GM12891 (cell line): ENCODE data around the gene AKAP7. TPM values are rescaled to one million over a fixed set of nuclear protein-coding genes. Genes with fewer than 3 reads are reported as not detected.
A peak's percentile ranks its signal among the peaks of the same experiment; 100 is the strongest.
"Not testable (repeated sequence)": the region's sequence is repeated elsewhere in the genome, so short reads cannot be mapped to it uniquely, and the experiment has no call there.

Experiments used
- DNase-seq: peaks from one replicate; pipeline ENCODE4 v3.0.0; 2011; ENCODE audit warnings: low spot score; ENCODE audit not compliant: insufficient read length
- FAIRE-seq: peaks from 2 replicates; lab custom pipeline; 2011; peaks lifted over from hg19 to GRCh38; lab: Jason Lieb, UNC
- PAX5 ChIP-seq: IDR thresholded peaks from 2 replicates; pipeline ENCODE4 v1.6.1; 2011; ENCODE audit warnings: low read length, moderate library complexity, mild to moderate bottlenecking; ENCODE audit not compliant: insufficient read depth, severe bottlenecking
- POLR2A ChIP-seq: IDR thresholded peaks from 2 replicates; pipeline ENCODE4 v1.6.1; 2011; ENCODE audit warnings: low read depth, low read length, control low read depth
- POLR2AphosphoS5 ChIP-seq: IDR thresholded peaks from 2 replicates; pipeline ENCODE4 v1.6.1; 2011; ENCODE audit warnings: low read depth, low read length, control low read depth
- POU2F2 ChIP-seq: IDR thresholded peaks from 2 replicates; pipeline ENCODE4 v1.6.1; 2011; ENCODE audit warnings: low read depth, mild to moderate bottlenecking, control low read depth, low read length, moderate library complexity
- SPI1 ChIP-seq: IDR thresholded peaks from 2 replicates; pipeline ENCODE4 v1.6.1; 2011; ENCODE audit warnings: low read depth, low read length, control low read depth
- TAF1 ChIP-seq: IDR thresholded peaks from 2 replicates; pipeline ENCODE4 v1.6.1; 2011; ENCODE audit warnings: low read depth, low read length, control low read depth
- polyA plus RNA-seq: library from polyadenylated mRNA; unstranded; fragments of >200 nt; gene quantifications from one replicate; pipeline ENCODE4 v1.2.1, GENCODE V29; 2012; ENCODE audit warnings: low read depth, missing spikeins, inconsistent platforms; ENCODE audit not compliant: missing spikeins

Gene AKAP7
- polyA plus RNA-seq: 0.40 TPM

DNA sequence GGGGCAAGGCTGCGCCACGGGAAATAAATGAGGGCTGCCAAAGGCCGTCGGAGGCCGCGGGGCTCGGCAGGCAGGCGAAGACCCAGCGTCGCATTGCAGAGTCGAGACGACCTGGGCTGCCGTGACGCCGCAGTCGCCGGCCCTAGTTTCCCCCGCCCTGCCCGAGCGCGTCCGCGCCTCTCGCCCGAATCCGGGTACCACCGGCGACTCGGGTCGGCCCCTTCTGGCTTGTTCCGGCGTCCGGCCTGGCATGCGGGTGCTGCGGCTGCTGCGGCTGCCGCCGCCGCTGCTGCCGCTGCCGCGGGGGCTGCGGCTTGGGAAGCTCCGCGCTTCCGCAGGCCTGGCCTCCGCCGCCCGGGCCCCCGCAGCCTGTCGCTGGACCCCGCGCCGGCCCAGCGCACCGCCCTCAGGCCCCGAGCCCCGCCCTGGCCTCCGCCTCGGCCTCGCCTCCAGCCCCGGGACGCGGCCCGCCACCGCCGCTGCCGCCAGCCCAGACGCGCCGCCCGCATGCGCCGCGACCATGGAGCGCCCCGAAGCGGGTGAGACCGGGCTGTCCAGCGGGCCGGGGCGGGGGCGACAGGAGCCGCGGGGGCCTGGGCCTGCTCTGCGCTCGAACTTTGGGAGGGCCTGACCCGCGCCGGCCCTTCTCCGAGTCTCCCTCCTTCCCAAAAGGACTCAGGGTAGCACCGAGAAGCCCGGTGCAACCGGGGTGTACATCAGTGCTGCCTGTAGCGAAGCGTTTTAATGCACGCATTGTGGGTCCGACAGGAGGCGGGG lies at the start of gene AKAP7:
Gene AKAP7 (plus strand): TSS at position 224 of the 777 bp plus-strand sequence. CDS start 297 bp downstream, at position 521.
- TF ChIP-seq POLR2A: no peak
- DNase-seq (peak; percentile 55), FAIRE-seq (peak; percentile 31)

GRCh38 chr6:131090339-131090738 lies 44.9 kb upstream of the AKAP7 start:
- not testable (repeated sequence) for DNase-seq, FAIRE-seq
- peak; percentile 68 for TF ChIP-seq SPI1

- not testable (repeated sequence) for FAIRE-seq, DNase-seq
Observed at GRCh38 chr6:131091944-131092343, 43.3 kb upstream of the AKAP7 start.

DNA sequence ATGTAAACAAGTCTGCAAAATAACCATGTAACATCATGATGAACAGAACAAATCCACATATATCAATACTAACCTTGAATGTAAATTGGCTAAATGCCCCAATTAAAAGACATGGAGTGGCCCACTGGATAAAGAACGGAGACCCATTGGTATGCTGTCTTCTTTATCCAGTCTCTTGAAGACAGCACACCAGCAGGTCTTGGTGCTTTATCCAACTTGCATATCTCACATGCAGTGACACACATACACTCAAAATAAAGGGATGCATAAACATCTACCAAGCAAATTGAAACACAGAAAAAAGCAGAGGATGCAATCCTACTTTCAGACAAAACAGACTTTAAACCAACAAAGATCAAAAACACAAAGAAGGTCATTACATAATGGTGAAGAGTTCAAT lies 41.9 kb upstream of the AKAP7 start:
- TF ChIP-seq SPI1 (no peak), PAX5 (no peak), POU2F2 (no peak), POLR2AphosphoS5 (no peak), POLR2A (no peak), TAF1 (no peak)
- FAIRE-seq (no peak), DNase-seq (no peak)

DNA sequence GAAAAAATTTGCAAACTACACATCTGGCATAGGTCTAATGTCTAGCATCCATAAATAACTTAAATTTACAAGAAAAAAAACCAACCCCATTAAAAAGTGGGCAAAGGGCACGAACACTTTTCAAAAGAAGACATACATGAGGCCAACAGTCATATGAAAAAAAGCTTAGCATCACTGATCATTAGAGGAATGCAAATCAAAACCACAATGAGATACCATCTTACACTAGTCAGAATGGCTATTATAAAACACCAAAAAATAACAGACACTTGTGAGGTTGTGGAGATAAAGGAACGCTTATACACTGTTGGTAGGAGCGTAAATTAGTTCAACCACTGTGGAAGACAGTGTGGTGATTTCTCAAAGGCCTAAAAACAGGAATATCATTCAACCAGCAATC lies 38.5 kb upstream of the AKAP7 start:
- DNase-seq (no peak), FAIRE-seq (no peak)
- TF ChIP-seq PAX5 (no peak), POLR2A (no peak), SPI1 (no peak), TAF1 (no peak), POU2F2 (no peak), POLR2AphosphoS5 (no peak)

- FAIRE-seq (no peak), DNase-seq (no peak)
- TF ChIP-seq PAX5: no peak
- no peak for TF ChIP-seq POLR2AphosphoS5
- no peak for TF ChIP-seq POU2F2
- TF ChIP-seq POLR2A: no peak
- no peak for TF ChIP-seq TAF1
- no peak for TF ChIP-seq SPI1
Observed at GRCh38 chr6:131101911-131102680, 33.2 kb upstream of the AKAP7 start.

DNA sequence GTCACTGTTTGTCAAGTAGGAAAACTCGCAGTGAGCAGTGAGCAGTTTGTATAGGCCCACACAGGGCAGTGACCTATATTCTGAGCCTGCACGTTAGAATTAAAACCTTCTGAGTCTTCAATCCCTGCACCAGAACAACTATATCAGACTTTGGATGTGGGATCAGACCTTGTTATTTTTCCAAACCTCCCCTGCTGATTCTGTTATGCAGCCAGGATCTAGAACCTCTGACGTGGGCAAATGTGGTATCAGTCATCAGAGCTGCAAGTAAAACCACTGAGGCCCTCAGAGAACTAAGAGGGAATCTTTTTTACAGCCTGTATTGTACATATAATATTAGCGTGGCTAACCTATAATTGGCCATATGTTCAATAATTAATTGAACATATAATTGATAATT lies 32.0 kb upstream of the AKAP7 start:
- DNase-seq: no peak
- no peak for FAIRE-seq
- TF ChIP-seq POU2F2: no peak
- TF ChIP-seq POLR2AphosphoS5: no peak
- TF ChIP-seq PAX5: no peak

DNA sequence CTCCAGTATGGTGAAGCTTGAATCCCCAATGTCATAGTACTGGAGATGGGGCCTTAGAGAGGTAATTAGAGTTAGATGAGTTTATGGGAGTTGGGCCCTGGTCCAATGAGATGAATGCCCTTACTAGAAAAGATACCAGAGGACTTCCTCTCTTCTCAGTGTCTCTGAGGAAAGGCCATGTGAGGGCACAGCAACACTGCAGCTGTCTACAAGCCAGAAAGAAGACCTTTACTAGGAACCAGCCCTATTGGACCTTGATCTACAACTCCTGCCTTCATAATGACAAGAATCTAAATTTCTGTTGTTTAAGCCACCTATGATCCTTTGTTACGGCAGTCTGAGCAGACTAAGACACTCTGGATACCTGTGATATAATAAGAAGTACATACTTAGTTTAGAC lies 31.4 kb upstream of the AKAP7 start:
- no peak for FAIRE-seq
- TF ChIP-seq SPI1 (no peak), POLR2A (no peak), POU2F2 (no peak), POLR2AphosphoS5 (no peak), PAX5 (no peak), TAF1 (no peak)
- DNase-seq: no peak

DNA sequence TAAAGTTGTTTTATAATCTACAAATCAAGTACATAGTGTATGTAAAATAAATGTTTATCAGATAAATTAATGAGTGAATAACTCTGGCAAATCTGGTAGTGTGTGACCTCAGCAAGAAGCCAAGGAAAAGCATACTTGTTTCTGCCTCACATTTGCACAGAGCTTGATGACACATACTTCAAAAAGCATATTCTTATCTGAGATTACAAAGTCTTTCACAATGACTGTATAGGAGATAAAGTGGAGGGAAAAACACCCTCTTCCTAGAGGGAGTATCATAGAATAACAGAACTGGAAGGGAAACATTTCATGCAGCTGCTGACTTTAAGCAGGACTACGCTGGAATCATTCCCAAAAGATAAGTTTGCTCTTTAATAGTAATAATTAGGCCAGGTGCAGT lies 28.1 kb upstream of the AKAP7 start:
- no peak for FAIRE-seq
- no peak for DNase-seq
- no peak for TF ChIP-seq POLR2AphosphoS5
- TF ChIP-seq POLR2A: no peak
- no peak for TF ChIP-seq PAX5
- no peak for TF ChIP-seq POU2F2
- TF ChIP-seq SPI1: no peak
- no peak for TF ChIP-seq TAF1

DNA sequence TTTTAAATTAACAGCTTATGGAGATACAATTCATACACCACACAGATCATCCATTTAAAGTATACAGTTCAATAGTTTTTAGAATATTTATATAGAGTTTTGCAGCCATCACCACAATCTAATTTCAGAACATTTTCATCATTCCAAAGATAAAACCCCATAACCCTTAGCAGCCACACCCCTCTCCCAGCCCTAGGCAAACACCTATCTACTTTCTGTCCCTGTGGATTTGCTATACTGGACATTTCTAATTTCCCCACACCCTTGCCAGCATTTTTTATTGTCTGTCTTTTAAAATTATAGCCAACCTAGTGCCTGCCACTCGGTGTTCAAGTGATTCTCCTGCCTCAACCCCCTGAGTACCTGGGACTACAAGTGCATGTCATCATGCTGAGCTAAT lies 23.0 kb upstream of the AKAP7 start:
- DNase-seq (no peak), FAIRE-seq (no peak)
- TF ChIP-seq PAX5 (no peak), POLR2A (no peak), POLR2AphosphoS5 (no peak), POU2F2 (no peak), TAF1 (no peak), SPI1 (no peak)
